DOHH2 (cell line): ENCODE results near the gene GNB1L.

ENCODE experiments used
- CTCF ChIP-seq: fragments of 200-600 bp; sonication (generic); IDR thresholded peaks from one replicate; pipeline ENCODE4 v1.5.1; 2014; ENCODE audit warnings: antibody characterized with exemption, mild to moderate bottlenecking, low read depth, low read length; ENCODE audit not compliant: poor library complexity, severe bottlenecking
- EZH2phosphoT487 ChIP-seq: fragments of 200-600 bp; sonication (generic); IDR thresholded peaks from 2 replicates; pipeline ENCODE4 v1.6.1; 2017; ENCODE audit warnings: borderline replicate concordance, mild to moderate bottlenecking, antibody characterized with exemption, low read length, moderate library complexity, mixed read lengths

GRCh38 chr22:19760058-19760950 is 94.4 kb downstream of the GNB1L start, which contains the start of gene TBX1:
- TF ChIP-seq CTCF: no peak
- TF ChIP-seq EZH2phosphoT487: peak; percentile 80
